ENCODE measurements around the gene STEAP3.

STEAP3 gene

DNA sequence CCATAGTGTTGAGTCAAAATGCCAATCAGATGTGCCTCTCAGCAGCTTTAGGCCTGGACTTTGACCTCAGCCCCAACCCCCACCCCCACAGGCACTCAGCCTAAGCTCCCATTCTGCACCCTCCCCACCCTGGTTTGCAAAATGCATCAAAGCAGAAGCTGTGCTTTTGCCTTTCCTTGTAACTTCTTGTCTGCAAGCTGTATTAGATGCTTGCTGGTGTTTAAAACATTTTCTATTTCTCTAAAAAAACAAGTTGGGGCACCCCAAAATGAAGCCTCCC is 26.6 kb upstream of the STEAP3 start:
- H3K4me3 ChIP-seq (ENCODE audit: low read depth, low read length) = no peak overlapping the region
- DNase-seq (ENCODE audit: low read depth) = no peak

DNA sequence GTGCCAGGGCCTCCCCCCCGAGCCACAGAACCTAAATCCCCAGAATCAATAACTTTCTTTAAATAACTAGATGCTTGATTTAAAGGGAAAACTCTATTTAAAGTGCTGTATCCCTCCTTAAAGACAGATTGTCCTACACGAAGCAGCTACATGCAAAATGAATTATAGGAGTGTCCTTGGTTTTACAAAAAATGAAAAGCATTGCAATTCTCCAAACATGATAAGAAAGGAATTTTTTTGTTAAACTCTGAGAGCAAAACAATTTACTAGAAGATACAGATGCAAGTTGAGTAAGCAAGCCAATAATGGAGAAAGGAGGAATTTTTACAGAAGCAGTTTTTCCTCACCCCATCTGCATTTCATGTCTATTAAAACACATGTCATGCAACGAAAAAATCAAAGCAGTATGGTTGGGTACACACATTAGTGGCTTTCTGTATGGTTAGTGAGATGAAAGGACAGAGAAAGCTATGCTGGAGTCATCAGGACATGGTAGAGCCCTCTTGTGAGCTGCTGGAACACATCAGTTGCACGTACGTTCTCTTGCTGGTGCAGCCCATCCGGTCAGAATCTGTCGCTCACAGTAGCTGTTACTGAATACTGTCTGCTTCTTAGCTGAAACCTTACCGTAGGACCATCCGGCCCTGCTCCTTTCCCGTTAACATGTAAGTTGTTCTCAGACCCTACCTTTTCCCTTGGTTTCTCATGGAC is 25.9 kb upstream of the STEAP3 start:
- no peak overlapping the region for H3K4me3 ChIP-seq (ENCODE audit: low read depth, low read length)
- no peak for DNase-seq (ENCODE audit: low read depth)

DNA sequence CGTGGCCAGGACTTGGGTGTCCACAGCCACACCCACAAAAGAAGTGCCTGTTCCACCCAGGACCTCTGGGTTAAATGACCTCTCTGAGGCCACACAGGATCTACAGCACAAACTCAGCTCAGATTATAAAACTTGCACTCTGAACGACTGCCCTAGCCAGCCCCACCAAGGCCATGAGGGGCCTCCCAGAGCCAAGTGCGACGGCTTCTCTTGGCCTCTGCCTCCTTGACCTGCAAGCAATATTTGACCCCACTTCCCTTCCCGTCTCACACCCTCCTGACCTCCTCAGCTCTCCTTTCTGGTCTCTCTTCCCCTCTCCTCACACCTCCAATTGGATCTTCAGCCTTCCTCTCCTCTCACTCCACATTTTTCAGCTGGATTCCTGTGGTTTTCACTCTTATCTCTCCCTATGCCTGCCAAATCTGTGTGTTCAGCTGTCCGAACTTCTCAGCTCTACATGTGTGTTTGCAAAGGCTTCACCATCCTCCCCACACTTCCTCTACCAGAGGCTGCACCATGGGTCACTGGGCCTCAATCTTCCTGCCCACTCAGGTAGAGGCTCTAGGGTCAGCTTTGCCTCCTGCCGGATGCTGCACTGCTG is 25.3 kb upstream of the STEAP3 start:
- H3K4me3 ChIP-seq (ENCODE audit: low read depth, low read length) = no peak overlapping the region
- no peak for DNase-seq (ENCODE audit: low read depth)

- no peak overlapping the region for H3K4me3 ChIP-seq (ENCODE audit: low read depth, low read length)
- no peak for DNase-seq (ENCODE audit: low read depth)
Measured at GRCh38 chr2:119201815-119202214, 21.8 kb upstream of the STEAP3 start.

- DNase-seq (ENCODE audit: low read depth) = no peak
- no peak overlapping the region for H3K4me3 ChIP-seq (ENCODE audit: low read depth, low read length)
Measured at GRCh38 chr2:119202610-119203310, 20.9 kb upstream of the STEAP3 start.

- no peak overlapping the region for H3K4me3 ChIP-seq (ENCODE audit: low read depth, low read length)
- DNase-seq (ENCODE audit: low read depth) = no peak
Measured at GRCh38 chr2:119204525-119204924, 19.1 kb upstream of the STEAP3 start.

DNA sequence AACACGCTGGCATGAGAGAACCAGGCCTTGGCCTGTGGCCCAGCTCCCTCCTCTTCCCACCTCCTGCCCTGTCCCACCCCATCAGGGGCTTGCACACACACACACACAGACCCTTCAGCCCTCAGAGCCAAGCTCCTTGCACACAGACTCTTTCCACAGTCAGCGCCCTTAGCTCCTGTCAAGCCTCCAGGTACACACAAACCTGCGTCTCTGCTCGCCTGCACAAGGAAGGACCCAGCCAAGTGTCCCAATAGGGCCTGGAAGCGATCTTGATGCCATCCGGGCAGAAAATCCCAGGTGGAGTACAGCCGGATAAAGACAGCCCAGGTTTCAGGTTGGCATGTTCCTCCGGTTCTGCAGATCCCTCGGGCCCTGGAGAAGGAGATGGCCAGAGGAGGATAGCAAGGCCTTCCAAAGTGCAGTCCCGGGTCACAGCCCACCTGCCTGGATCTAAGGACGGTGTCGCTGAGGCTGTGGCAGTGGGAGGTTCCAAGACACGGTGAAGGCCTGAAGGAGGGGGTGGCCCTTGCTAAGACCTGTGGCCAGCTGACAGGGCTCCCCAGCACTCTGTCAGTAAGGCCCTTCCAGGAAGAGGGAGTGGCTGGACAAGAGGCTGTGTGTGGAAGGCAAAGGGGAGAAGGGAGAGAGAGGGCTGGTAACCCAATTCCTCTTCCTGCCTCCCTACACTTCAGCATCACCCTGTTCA is 18.5 kb upstream of the STEAP3 start:
- no peak for DNase-seq (ENCODE audit: low read depth)
- no peak overlapping the region for H3K4me3 ChIP-seq (ENCODE audit: low read depth, low read length)

- no peak for DNase-seq (ENCODE audit: low read depth)
- H3K4me3 ChIP-seq (ENCODE audit: low read depth, low read length) = no peak overlapping the region
Measured at GRCh38 chr2:119206201-119206600, 17.4 kb upstream of the STEAP3 start.

DNA sequence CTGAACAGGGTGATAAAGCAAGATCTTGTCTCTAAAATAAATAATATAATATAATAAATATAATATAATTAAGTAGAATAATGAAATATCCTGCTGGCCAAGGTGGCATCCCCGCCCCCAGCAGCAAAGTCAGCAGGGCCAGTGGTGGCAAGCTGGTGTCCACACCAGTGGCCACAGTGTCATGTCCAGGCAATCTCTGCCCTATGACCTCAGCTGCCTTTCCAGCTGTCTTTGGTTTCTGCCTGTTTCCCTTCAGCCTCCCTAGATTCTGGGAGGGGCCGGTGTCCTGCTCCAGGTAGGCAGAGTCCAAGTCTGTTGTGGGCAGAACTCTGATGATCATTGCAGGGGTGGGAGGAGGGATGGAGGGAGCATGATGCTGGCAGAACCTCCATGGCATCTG is 16.2 kb upstream of the STEAP3 start:
- H3K4me3 ChIP-seq (ENCODE audit: low read depth, low read length) = no peak overlapping the region
- no peak for DNase-seq (ENCODE audit: low read depth)

DNA sequence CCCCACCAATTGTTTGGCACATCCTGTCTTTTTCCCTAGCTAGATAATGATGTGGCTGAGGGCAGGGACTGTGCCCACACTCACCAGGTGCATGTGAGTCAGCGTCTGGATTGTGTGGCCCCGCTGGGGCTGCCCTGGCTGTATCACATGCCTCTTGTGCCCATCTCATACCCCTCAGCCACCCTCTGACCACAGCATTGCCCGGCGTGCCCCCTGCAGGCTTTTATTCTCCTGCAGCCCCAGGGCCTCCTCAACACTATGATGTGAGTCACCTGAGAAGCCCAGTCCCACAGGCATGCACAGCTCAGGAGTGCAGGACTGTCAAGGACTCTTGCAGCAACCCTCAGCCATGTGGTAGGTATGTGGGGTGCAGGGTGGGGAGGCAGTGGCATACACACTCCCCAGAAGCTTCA is 14.8 kb upstream of the STEAP3 start:
- DNase-seq (ENCODE audit: low read depth) = no peak
- no peak overlapping the region for H3K4me3 ChIP-seq (ENCODE audit: low read depth, low read length)

GRCh38 chr2:119212139-119212800 is 11.4 kb upstream of the STEAP3 start:
- DNase-seq (ENCODE audit: low read depth) = no peak
- H3K4me3 ChIP-seq (ENCODE audit: low read depth, low read length) = no peak overlapping the region

GRCh38 chr2:119214453-119215037 is 9.1 kb upstream of the STEAP3 start:
- H3K4me3 ChIP-seq (ENCODE audit: low read depth, low read length) = no peak overlapping the region
- DNase-seq (ENCODE audit: low read depth) = no peak

GRCh38 chr2:119216994-119217393 is 6.6 kb upstream of the STEAP3 start:
- no peak overlapping the region for H3K4me3 ChIP-seq (ENCODE audit: low read depth, low read length)
- no peak for DNase-seq (ENCODE audit: low read depth)

DNA sequence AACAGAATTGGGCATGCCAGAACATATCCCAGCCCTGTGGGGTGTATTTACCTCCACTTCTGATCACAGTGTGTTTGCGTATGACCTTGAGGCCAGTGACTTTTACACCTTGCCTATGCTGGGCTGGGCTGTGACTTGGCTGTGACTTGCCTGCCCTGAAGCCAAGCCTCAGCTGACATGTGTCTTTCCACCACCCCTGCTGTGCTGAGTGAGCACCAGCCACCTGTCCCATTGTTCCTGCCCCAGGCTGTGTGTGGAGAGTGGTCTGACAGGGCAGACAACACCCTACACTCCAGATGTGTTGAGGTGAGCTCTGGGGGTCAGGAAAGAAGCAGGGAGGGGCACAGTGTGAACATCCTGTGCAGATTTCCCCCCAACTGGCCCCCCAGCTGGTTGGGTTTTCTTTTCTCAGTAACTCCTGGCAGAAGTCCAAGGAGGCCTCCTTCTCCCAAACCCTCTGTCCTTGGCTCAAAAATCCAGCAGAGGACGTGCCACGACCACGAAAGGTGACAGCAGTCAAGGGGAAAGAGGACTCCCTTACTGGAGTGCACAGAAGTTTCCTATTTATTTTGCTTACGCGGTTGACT is 5.1 kb upstream of the STEAP3 start:
- DNase-seq (ENCODE audit: low read depth) = peak; percentile 54
- no peak overlapping the region for H3K4me3 ChIP-seq (ENCODE audit: low read depth, low read length)

- no peak for DNase-seq (ENCODE audit: low read depth)
- H3K4me3 ChIP-seq (ENCODE audit: low read depth, low read length) = no peak overlapping the region
Measured at GRCh38 chr2:119219873-119220272, 3.8 kb upstream of the STEAP3 start.

- DNase-seq (ENCODE audit: low read depth) = no peak
- H3K4me3 ChIP-seq (ENCODE audit: low read depth, low read length) = no peak overlapping the region
Measured at GRCh38 chr2:119220720-119221301, 2.8 kb upstream of the STEAP3 start.

GRCh38 chr2:119221609-119222008 is 2.0 kb upstream of the STEAP3 start:
- H3K4me3 ChIP-seq (ENCODE audit: low read depth, low read length) = no peak overlapping the region
- no peak for DNase-seq (ENCODE audit: low read depth)

DNA sequence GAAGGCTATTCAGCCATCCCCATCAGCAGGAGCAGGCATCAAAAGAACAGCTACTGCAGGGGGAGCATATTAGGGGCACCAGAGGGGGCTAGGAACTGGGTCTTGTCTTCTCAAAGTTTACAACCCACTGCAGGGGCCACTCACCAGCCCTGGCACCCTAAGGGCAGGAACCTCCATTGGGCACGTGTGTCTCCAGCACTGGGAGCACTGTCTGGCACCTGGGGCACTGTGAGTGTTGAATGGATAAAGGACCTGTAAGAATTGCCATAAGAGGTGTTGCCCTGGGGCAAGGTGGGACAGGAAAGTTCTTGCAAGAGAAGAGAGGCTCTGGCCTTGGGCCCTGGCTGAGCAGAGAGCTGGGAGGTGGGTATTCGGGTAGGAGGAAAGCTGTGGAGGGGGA is 1.4 kb upstream of the STEAP3 start:
- no peak for DNase-seq (ENCODE audit: low read depth)
- H3K4me3 ChIP-seq (ENCODE audit: low read depth, low read length) = no peak overlapping the region

Measured in skeletal muscle cell (primary cell).